Activated CD4-positive, alpha-beta memory T cell treated with anti-CD3 and anti-CD28 coated beads, Interleukin-2, amount 10 ng/mL, durations not matched to agents 7 days and 5 days (primary cell): ENCODE data around the gene ALKBH1. TPM values are rescaled to one million over a fixed set of nuclear protein-coding genes. Genes with fewer than 3 reads are reported as not detected.
"Not testable (repeated sequence)": the region's sequence is repeated elsewhere in the genome, so short reads cannot be mapped to it uniquely, and the experiment has no call there.

Source experiments
- CTCF ChIA-PET: fragments of 350-600 bp; sonication (Branson Sonifier 250); formaldehyde crosslinking; loops from one replicate; lab custom pipeline; 2021; ENCODE audit warnings: antibody characterized with exemption, inconsistent platforms; lab: Charles Lee
- POLR2A ChIA-PET: fragments of 350-600 bp; sonication (Branson Sonifier 250); formaldehyde crosslinking; loops from one replicate; lab custom pipeline; 2021; ENCODE audit warnings: antibody characterized with exemption; lab: Charles Lee
- DNase-seq: peaks from one replicate; pipeline ENCODE4 v3.0.0-alpha.2; 2020
- H3K27ac Mint-ChIP-seq: one replicate; pipeline ENCODE4 v1.8.0; 2021; ENCODE audit warnings: mild to moderate bottlenecking, mixed read lengths
- H3K27me3 Mint-ChIP-seq: one replicate; pipeline ENCODE4 v1.8.0; 2021; ENCODE audit warnings: mixed read lengths
- H3K36me3 Mint-ChIP-seq: one replicate; pipeline ENCODE4 v1.8.0; 2021; ENCODE audit warnings: low read depth, mixed read lengths
- H3K4me1 Mint-ChIP-seq: one replicate; pipeline ENCODE4 v1.8.0; 2021; ENCODE audit warnings: mixed read lengths
- H3K4me3 Mint-ChIP-seq: one replicate; pipeline ENCODE4 v1.8.0; 2021; ENCODE audit warnings: mild to moderate bottlenecking, mixed read lengths
- H3K9me3 Mint-ChIP-seq: one replicate; pipeline ENCODE4 v1.8.0; 2021; ENCODE audit warnings: mixed read lengths
- total RNA-seq, 2 experiments: library from RNA; stranded (reverse); gene quantifications; one replicate each; pipeline ENCODE4 v1.2.3, GENCODE V29; 2021

The ALKBH1 gene
- total RNA-seq, 2 experiments from 2014 or later: 12.5 to 12.8 TPM

GRCh38 chr14:77714926-77715325 lies 7.1 kb upstream of the ALKBH1 start:
- CTCF ChIA-PET: no interaction called here
- POLR2A ChIA-PET: no interaction called here
- DNase-seq: no peak
- Mint-ChIP-seq H3K9me3 (no peaks in the 10 kb centered on the region), H3K36me3 (peaks cover 64% of the 10 kb centered on the region), H3K4me1 (peaks cover 17% of the 10 kb centered on the region), H3K4me3 (no peak overlapping the region), H3K27me3 (no peaks in the 10 kb centered on the region), H3K27ac (peak overlapping the region; percentile 2)

GRCh38 chr14:77710364-77710763 lies 2.5 kb upstream of the ALKBH1 start:
- DNase-seq: no peak
- Mint-ChIP-seq H3K27me3 (no peaks in the 10 kb centered on the region), H3K36me3 (peaks cover 41% of the 10 kb centered on the region), H3K9me3 (no peaks in the 10 kb centered on the region), H3K4me1 (peaks cover 45% of the 10 kb centered on the region), H3K27ac (no peak overlapping the region), H3K4me3 (no peak overlapping the region)
- ChIA-PET CTCF (interaction anchor here (0.6 kb wide), 1 partner anchor 146 kb away, joined by 4 read pairs; no protein-coding TSS in a partner anchor), POLR2A (no interaction called here)

- peak overlapping the region; percentile 96 for H3K4me3 Mint-ChIP-seq
- CTCF ChIA-PET: interaction anchor here (0.6 kb wide), 1 partner anchor 9 kb away, joined by 4 read pairs; no protein-coding TSS in a partner anchor
- H3K27ac Mint-ChIP-seq: no peak overlapping the region
- no peaks in the 10 kb centered on the region for H3K27me3 Mint-ChIP-seq
- H3K36me3 Mint-ChIP-seq: peaks cover 33% of the 10 kb centered on the region
- no peaks in the 10 kb centered on the region for H3K9me3 Mint-ChIP-seq
- POLR2A ChIA-PET: interaction anchor here (1.5 to 4.3 kb wide), 4 partner anchors 18 to 251 kb away, joined by 3 to 26 read pairs (median 10); partner anchors contain the start of genes AHSA1, SNW1 and VIPAS39
- DNase-seq: no peak
- peaks cover 40% of the 10 kb centered on the region for H3K4me1 Mint-ChIP-seq
Observed at GRCh38 chr14:77709412-77709811, 1.6 kb upstream of the ALKBH1 start.

GRCh38 chr14:77708749-77709148 lies 926 bp upstream of the ALKBH1 start:
- peak overlapping the region; percentile 96 for H3K4me3 Mint-ChIP-seq
- peaks cover 32% of the 10 kb centered on the region for H3K36me3 Mint-ChIP-seq
- ChIA-PET POLR2A (interaction anchor here (0.6 to 4.3 kb wide), 10 partner anchors 9 to 250 kb away, joined by 3 to 26 read pairs (median 3); partner anchors contain the start of genes AHSA1, SNW1 and VIPAS39), CTCF (interaction anchor here (1.3 to 2.0 kb wide), 2 partner anchors 249 to 250 kb away, joined by 6 to 8 read pairs; no protein-coding TSS in a partner anchor)
- no peak for DNase-seq
- H3K27me3 Mint-ChIP-seq: no peaks in the 10 kb centered on the region
- peak overlapping the region; percentile 85 for H3K27ac Mint-ChIP-seq
- H3K9me3 Mint-ChIP-seq: no peaks in the 10 kb centered on the region
- peaks cover 40% of the 10 kb centered on the region for H3K4me1 Mint-ChIP-seq

GRCh38 chr14:77707355-77707723 lies 484 bp downstream of the ALKBH1 start:
- POLR2A ChIA-PET: interaction anchor here (4.2 to 4.3 kb wide), 2 partner anchors 54 to 249 kb away, joined by 18 to 26 read pairs; partner anchors contain the start of genes AHSA1, SNW1 and VIPAS39
- CTCF ChIA-PET: interaction anchor here (0.6 to 2.0 kb wide), 2 partner anchors 247 to 391 kb away, joined by 4 to 6 read pairs; no protein-coding TSS in a partner anchor
- H3K36me3 Mint-ChIP-seq: peaks cover 22% of the 10 kb centered on the region

GRCh38 chr14:77691259-77691658 lies 16.6 kb downstream of the ALKBH1 start:
- Mint-ChIP-seq H3K4me3 (no peak overlapping the region), H3K27ac (no peak overlapping the region), H3K36me3 (peaks cover 33% of the 10 kb centered on the region), H3K27me3 (no peaks in the 10 kb centered on the region), H3K9me3 (no peaks in the 10 kb centered on the region), H3K4me1 (no peaks in the 10 kb centered on the region)
- ChIA-PET POLR2A (no interaction called here), CTCF (no interaction called here)
- no peak for DNase-seq

More at GRCh38 chr14:77707355-77707723, 484 bp downstream of the ALKBH1 start:
- peaks cover 36% of the 10 kb centered on the region for H3K4me1 Mint-ChIP-seq
- H3K9me3 Mint-ChIP-seq: no peaks in the 10 kb centered on the region
- H3K27me3 Mint-ChIP-seq: no peaks in the 10 kb centered on the region
- peak overlapping the region; percentile 96 for H3K4me3 Mint-ChIP-seq
- H3K27ac Mint-ChIP-seq: peak overlapping the region; percentile 85
- no peak for DNase-seq

- no peak overlapping the region for H3K27ac Mint-ChIP-seq
- H3K27me3 Mint-ChIP-seq: no peaks in the 10 kb centered on the region
- no peaks in the 10 kb centered on the region for H3K9me3 Mint-ChIP-seq
- ChIA-PET CTCF (no interaction called here), POLR2A (no interaction called here)
- peaks cover 6% of the 10 kb centered on the region for H3K4me1 Mint-ChIP-seq
- DNase-seq: no peak
- peaks cover 18% of the 10 kb centered on the region for H3K36me3 Mint-ChIP-seq
- no peak overlapping the region for H3K4me3 Mint-ChIP-seq
Observed at GRCh38 chr14:77682158-77682553, 25.7 kb downstream of the ALKBH1 start.

GRCh38 chr14:77681196-77682157 lies 26.3 kb downstream of the ALKBH1 start:
- H3K4me1 Mint-ChIP-seq: peaks cover 6% of the 10 kb centered on the region
- H3K36me3 Mint-ChIP-seq: peaks cover 15% of the 10 kb centered on the region
- CTCF ChIA-PET: no interaction called here
- no peak overlapping the region for H3K4me3 Mint-ChIP-seq
- no peaks in the 10 kb centered on the region for H3K27me3 Mint-ChIP-seq
- DNase-seq: no peak
- POLR2A ChIA-PET: interaction anchor here (1.4 kb wide), 1 partner anchor 27 kb away, joined by 3 read pairs; no protein-coding TSS in a partner anchor
- H3K9me3 Mint-ChIP-seq: no peaks in the 10 kb centered on the region
- H3K27ac Mint-ChIP-seq: no peak overlapping the region

- Mint-ChIP-seq H3K36me3 (peaks cover 39% of the 10 kb centered on the region), H3K4me1 (no peaks in the 10 kb centered on the region), H3K27me3 (no peaks in the 10 kb centered on the region), H3K9me3 (no peaks in the 10 kb centered on the region), H3K4me3 (no peak overlapping the region), H3K27ac (no peak overlapping the region)
- no peak for DNase-seq
- ChIA-PET POLR2A (no interaction called here), CTCF (no interaction called here)
Observed at GRCh38 chr14:77674931-77675330, 32.9 kb downstream of the ALKBH1 start.

- CTCF ChIA-PET: no interaction called here
Observed at GRCh38 chr14:77673193-77673592, 34.6 kb downstream of the ALKBH1 start.

GRCh38 chr14:77667331-77667730 lies 40.5 kb downstream of the ALKBH1 start:
- Mint-ChIP-seq H3K9me3 (no peaks in the 10 kb centered on the region), H3K4me3 (no peak overlapping the region), H3K27me3 (no peaks in the 10 kb centered on the region), H3K27ac (no peak overlapping the region), H3K36me3 (no peaks in the 10 kb centered on the region), H3K4me1 (peaks cover 3% of the 10 kb centered on the region)
- ChIA-PET CTCF (interaction anchor here (0.8 kb wide), 1 partner anchor 13 kb away, joined by 3 read pairs; no protein-coding TSS in a partner anchor), POLR2A (no interaction called here)
- DNase-seq: no peak

More at GRCh38 chr14:77673193-77673592, 34.6 kb downstream of the ALKBH1 start:
- H3K27ac Mint-ChIP-seq: no peak overlapping the region
- no peak overlapping the region for H3K4me3 Mint-ChIP-seq
- no peaks in the 10 kb centered on the region for H3K9me3 Mint-ChIP-seq
- no peak for DNase-seq
- POLR2A ChIA-PET: no interaction called here
- no peaks in the 10 kb centered on the region for H3K27me3 Mint-ChIP-seq
- peaks cover 29% of the 10 kb centered on the region for H3K36me3 Mint-ChIP-seq
- H3K4me1 Mint-ChIP-seq: no peaks in the 10 kb centered on the region

GRCh38 chr14:77663293-77663692 lies 44.5 kb downstream of the ALKBH1 start:
- H3K4me3 Mint-ChIP-seq: no peak overlapping the region
- no peak overlapping the region for H3K27ac Mint-ChIP-seq
- H3K36me3 Mint-ChIP-seq: no peaks in the 10 kb centered on the region
- H3K9me3 Mint-ChIP-seq: no peaks in the 10 kb centered on the region
- POLR2A ChIA-PET: no interaction called here
- CTCF ChIA-PET: no interaction called here
- DNase-seq: no peak
- no peaks in the 10 kb centered on the region for H3K27me3 Mint-ChIP-seq
- H3K4me1 Mint-ChIP-seq: peaks cover 3% of the 10 kb centered on the region

- not testable (repeated sequence) for H3K9me3 Mint-ChIP-seq
Observed at GRCh38 chr14:77661562-77661961, 46.3 kb downstream of the ALKBH1 start.

More at GRCh38 chr14:77661562-77661961, 46.3 kb downstream of the ALKBH1 start:
- DNase-seq, H3K4me3 Mint-ChIP-seq, H3K27ac Mint-ChIP-seq, H3K27me3 Mint-ChIP-seq, CTCF ChIA-PET, POLR2A ChIA-PET, H3K36me3 Mint-ChIP-seq, H3K4me1 Mint-ChIP-seq: not testable (repeated sequence)
